Activated CD8-positive, alpha-beta T cell treated with anti-CD3 and anti-CD28 coated beads for 36 hours (primary cell): ENCODE measurements around the gene STEEP1. TPM values are rescaled to one million over a fixed set of nuclear protein-coding genes. Genes with fewer than 3 reads are reported as not detected.

Source experiments
- ATAC-seq: fragments of 200-7000 bp; cut with Tn5 transposase; one replicate; pipeline ENCODE4 v1.10.0; 2021; ENCODE audit warnings: mild to moderate bottlenecking, moderate library complexity
- CTCF ChIA-PET: fragments of 350-600 bp; sonication (Branson Sonifier 250); formaldehyde crosslinking; loops from one replicate; lab custom pipeline; 2021; ENCODE audit warnings: antibody characterized with exemption; lab: Charles Lee
- POLR2A ChIA-PET: fragments of 350-600 bp; sonication (Branson Sonifier 250); formaldehyde crosslinking; loops from one replicate; lab custom pipeline; 2021; ENCODE audit warnings: antibody characterized with exemption; lab: Charles Lee
- DNase-seq: peaks from one replicate; pipeline ENCODE4 v3.0.0-alpha.2; 2020
- H3K27ac Mint-ChIP-seq: one replicate; pipeline ENCODE4 v1.8.0; 2021; ENCODE audit warnings: mild to moderate bottlenecking, mixed read lengths
- H3K27me3 Mint-ChIP-seq: one replicate; pipeline ENCODE4 v1.8.0; 2021; ENCODE audit warnings: mixed read lengths
- H3K36me3 Mint-ChIP-seq: one replicate; pipeline ENCODE4 v1.8.0; 2021; ENCODE audit warnings: low read depth, mixed read lengths
- H3K4me1 Mint-ChIP-seq: one replicate; pipeline ENCODE4 v1.8.0; 2021; ENCODE audit warnings: low read depth, mixed read lengths
- H3K4me3 Mint-ChIP-seq: one replicate; pipeline ENCODE4 v1.8.0; 2021; ENCODE audit warnings: mild to moderate bottlenecking, moderate library complexity, mixed read lengths
- H3K9me3 Mint-ChIP-seq: one replicate; pipeline ENCODE4 v1.8.0; 2021; ENCODE audit warnings: mixed read lengths
- CTCF ChIP-seq: fragments of 200-600 bp; IDR thresholded peaks from one replicate; pipeline ENCODE4 v1.8.0; 2022; ENCODE audit warnings: antibody characterized with exemption, mild to moderate bottlenecking
- intact Hi-C: fragments of 100-400 bp; cut with micrococcal nuclease; formaldehyde crosslinking; loops from one replicate; pipeline ENCODE4 v1.10.0; 2022
- total RNA-seq, 2 experiments: library from RNA; stranded (reverse); gene quantifications; one replicate each; pipeline ENCODE4 v1.2.3, GENCODE V29; 2021

Gene STEEP1
- total RNA-seq, 2 experiments from 2014 or later, result 18.2 to 19.2 TPM

DNA sequence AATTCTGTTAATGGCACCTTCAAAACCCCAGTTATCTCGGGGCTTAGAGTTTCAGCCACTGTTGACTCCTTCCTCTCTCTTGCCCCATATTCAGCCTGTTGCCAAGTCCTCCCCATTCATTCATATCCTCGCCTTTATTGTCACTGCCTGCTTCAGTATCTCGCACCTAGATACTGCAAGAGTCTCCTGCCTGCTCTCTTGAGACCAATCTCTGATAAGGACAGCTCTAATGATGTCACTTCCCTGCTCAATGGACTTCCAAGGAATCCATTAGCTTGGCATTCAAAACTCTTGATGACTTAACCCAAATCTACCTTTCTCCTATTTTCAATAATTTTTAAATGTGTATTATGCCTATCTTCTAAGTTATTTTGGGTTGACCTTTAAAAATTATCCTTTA, 8.0 kb upstream of the STEEP1 start:
- DNase-seq (no peak), ATAC-seq (no peak)
- Mint-ChIP-seq H3K9me3 (no peaks in the 10 kb centered on the region), H3K36me3 (peaks cover 5% of the 10 kb centered on the region), H3K27ac (no peak overlapping the region), H3K4me3 (peak overlapping the region; percentile 89), H3K4me1 (peaks cover 14% of the 10 kb centered on the region), H3K27me3 (no peaks in the 10 kb centered on the region)
- intact Hi-C loops, result no loop called here
- ChIA-PET POLR2A (interaction anchor here (1.5 kb wide), 1 partner anchor 8 kb away, joined by 7 read pairs; the partner anchor contains the start of gene STEEP1), CTCF (no interaction called here)
- TF ChIP-seq CTCF, result no peak

DNA sequence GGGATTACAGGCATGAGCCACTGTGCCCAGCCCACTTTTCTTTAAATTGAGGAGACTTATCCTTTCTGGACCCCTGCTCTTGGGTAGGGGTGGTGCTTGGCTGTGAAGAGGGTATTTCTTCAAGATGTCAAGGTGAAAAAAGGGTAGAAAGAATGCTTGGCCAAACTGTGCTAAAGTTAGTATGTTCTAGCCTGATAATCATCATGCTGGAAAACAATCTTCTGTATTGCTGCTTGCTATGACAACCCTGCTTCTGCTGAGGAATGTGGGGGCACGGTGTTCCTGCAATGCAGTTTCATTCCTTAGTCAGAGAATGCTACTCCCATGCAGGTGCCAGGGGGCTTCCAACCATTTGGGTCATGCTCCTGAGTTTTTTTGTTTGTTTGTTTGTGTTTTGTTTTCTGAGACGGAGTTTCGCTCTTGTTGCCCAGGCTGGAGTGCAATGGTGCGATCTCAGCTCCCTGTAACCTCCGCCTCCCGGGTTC, 5.2 kb upstream of the STEEP1 start:
- intact Hi-C loops, result no loop called here
- POLR2A ChIA-PET, result no interaction called here
- Mint-ChIP-seq H3K27me3 (no peaks in the 10 kb centered on the region), H3K36me3 (no peaks in the 10 kb centered on the region), H3K4me3 (no peak overlapping the region), H3K4me1 (peaks cover 10% of the 10 kb centered on the region), H3K9me3 (no peaks in the 10 kb centered on the region), H3K27ac (no peak overlapping the region)
- no peak for DNase-seq
- TF ChIP-seq CTCF, result no peak
- ATAC-seq, result no peak
- CTCF ChIA-PET, result interaction anchor here (0.5 kb wide), 1 partner anchor 14 kb away, joined by 3 read pairs; no protein-coding TSS in a partner anchor

DNA sequence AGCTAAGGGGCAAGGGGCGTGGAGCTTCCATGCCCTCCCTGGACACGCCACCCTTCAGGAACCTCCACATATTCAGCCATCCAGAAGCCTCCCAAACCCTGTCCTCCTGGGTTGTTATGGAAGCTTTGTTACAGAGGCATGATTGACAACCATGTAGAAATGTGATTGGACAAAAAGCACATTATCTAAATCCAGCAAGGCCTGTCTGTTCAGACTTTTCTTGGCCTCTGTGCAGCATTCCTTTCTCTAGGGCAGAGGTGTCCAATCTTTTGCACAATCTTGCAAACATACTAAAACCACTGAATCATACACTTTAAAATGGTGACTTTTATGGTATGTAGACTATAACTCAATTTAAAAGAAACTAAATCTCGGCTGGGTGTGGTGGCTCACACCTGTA, 12.7 kb downstream of the STEEP1 start:
- DNase-seq (no peak), ATAC-seq (no peak)
- Mint-ChIP-seq H3K27me3 (no peaks in the 10 kb centered on the region), H3K27ac (no peak overlapping the region), H3K36me3 (peaks cover 5% of the 10 kb centered on the region), H3K4me1 (peaks cover 14% of the 10 kb centered on the region), H3K4me3 (no peak overlapping the region), H3K9me3 (no peaks in the 10 kb centered on the region)
- TF ChIP-seq CTCF, result no peak
- intact Hi-C loops, result no loop called here
- CTCF ChIA-PET, result no interaction called here
- POLR2A ChIA-PET, result no interaction called here

DNA sequence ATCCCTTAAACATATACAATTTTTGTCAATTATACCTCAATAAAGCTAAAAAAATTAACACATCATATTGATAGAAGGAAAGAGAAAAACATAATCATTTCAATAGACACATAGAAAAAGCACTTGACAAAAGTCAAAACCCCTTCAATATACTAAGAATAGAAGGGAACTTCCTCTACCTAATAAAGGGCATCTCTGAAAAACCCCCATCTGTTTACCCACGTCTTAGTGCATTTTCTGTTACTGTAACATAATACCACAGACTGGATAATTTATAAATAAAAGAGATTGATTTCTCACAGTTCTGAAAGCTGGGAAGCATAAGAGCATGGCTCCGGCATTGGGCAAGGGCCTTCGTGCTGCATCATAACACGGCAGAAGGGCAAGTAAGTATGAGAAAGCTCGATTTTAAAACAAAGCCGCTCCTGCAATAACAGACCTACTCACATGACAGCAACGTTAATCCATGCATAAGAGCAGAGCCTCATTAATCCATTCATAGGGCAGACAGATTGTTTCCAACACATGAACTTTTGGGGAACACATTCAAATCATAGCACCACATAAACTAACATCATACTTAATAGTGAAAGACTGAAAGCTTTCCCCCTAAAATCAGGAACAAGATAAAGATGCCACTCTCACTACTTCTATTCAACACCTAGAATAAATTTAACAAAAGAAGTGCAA, 15.7 kb downstream of the STEEP1 start:
- Mint-ChIP-seq H3K27me3 (no peaks in the 10 kb centered on the region), H3K4me3 (no peak overlapping the region), H3K27ac (no peak overlapping the region), H3K36me3 (peaks cover 2% of the 10 kb centered on the region), H3K9me3 (no peaks in the 10 kb centered on the region), H3K4me1 (peaks cover 16% of the 10 kb centered on the region)
- no peak for DNase-seq
- ATAC-seq, result no peak
- ChIA-PET POLR2A (interaction anchor here (1.0 kb wide), 2 partner anchors 15 to 25 kb away, joined by 3 to 4 read pairs; partner anchors contain the start of gene UBE2A), CTCF (interaction anchor here (1.5 kb wide), 1 partner anchor 33 kb away, joined by 6 read pairs; no protein-coding TSS in a partner anchor)
- TF ChIP-seq CTCF, result no peak
- intact Hi-C loops, result no loop called here

- TF ChIP-seq CTCF, result no peak
- no peaks in the 10 kb centered on the region for H3K4me1 Mint-ChIP-seq
- peaks cover 5% of the 10 kb centered on the region for H3K36me3 Mint-ChIP-seq
- POLR2A ChIA-PET, result no interaction called here
- CTCF ChIA-PET, result no interaction called here
- intact Hi-C loops, result no loop called here
- H3K27me3 Mint-ChIP-seq, result no peaks in the 10 kb centered on the region
- ATAC-seq, result no peak
- H3K9me3 Mint-ChIP-seq, result no peaks in the 10 kb centered on the region
- no peak overlapping the region for H3K27ac Mint-ChIP-seq
- DNase-seq, result no peak
- no peak overlapping the region for H3K4me3 Mint-ChIP-seq
Measured at GRCh38 chrX:119541188-119541587, 24.0 kb downstream of the STEEP1 start.
